ENCODE results near the gene SH3PXD2B. TPM values are rescaled to one million over a fixed set of nuclear protein-coding genes. Genes with fewer than 3 reads are reported as not detected.
A peak's percentile ranks its signal among the peaks of the same experiment; 100 is the strongest.

Gene SH3PXD2B
- total and polyA plus RNA-seq, 2 donors (not counting 1 experiment from before 2014, with no cell fraction given): 12.6 to 21.1 TPM

DNA sequence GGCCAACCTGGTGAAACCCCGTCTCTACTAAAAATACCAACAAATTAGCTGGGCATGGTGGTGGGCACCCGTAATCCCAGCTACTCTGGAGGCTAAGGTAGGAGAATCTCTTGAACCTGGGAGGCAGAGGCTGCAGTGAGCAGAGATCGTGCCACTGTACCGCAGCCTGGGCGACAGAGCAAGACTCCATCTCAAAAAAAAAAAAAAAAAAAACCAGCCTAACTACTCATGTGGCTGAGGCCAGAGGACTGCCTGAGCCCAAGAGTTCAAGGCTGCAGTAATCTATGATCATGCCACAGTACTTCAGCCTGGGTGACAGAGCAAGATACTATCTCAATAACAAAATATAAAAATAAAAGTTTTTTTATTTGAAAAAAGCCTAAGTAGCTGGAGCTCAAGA lies 174.0 kb downstream of the SH3PXD2B start:
- Histone ChIP-seq H2AFZ (ENCODE audit: low read length) (no peak overlapping the region), H3K4me1 (ENCODE audit: control insufficient read depth, extremely low read depth, insufficient read depth, low read length) (peaks cover 3% of the 10 kb centered on the region), H3K27me3 (ENCODE audit: control insufficient read depth, insufficient read depth, low read length) (no peaks in the 10 kb centered on the region), H3K4me2 (ENCODE audit: extremely low read depth, insufficient read depth, low read length) (no peak overlapping the region), H3K79me2 (ENCODE audit: control insufficient read depth, insufficient read depth, low read length) (peaks cover 78% of the 10 kb centered on the region), H4K20me1 (ENCODE audit: control insufficient read depth, extremely low read depth, insufficient read depth, low read length) (no peaks in the 10 kb centered on the region), H3K4me3 (replicated peaks in 1 of 4; ENCODE audit: control extremely low read depth in 1 of 4, insufficient read depth in 1 of 4, low read depth in 3 of 4, low read length in 4 of 4) (no peak overlapping the region), H3K27ac (ENCODE audit: insufficient read depth, low read length) (no peak overlapping the region), H3K36me3 (ENCODE audit: control insufficient read depth, insufficient read depth, low read length) (no peaks in the 10 kb centered on the region), H3K9me3 (ENCODE audit: control insufficient read depth, insufficient read depth, low read depth, low read length) (no peaks in the 10 kb centered on the region), H3K9ac (ENCODE audit: insufficient read depth, low read length) (no peak overlapping the region)
- no peak for DNase-seq (ENCODE audit: low read depth in 2 of 2)
- no peak for TF ChIP-seq EZH2 (IDR thresholded peaks at IDR 0.05; ENCODE audit: low read length, missing control alignments)
- TF ChIP-seq, protein P1, sequence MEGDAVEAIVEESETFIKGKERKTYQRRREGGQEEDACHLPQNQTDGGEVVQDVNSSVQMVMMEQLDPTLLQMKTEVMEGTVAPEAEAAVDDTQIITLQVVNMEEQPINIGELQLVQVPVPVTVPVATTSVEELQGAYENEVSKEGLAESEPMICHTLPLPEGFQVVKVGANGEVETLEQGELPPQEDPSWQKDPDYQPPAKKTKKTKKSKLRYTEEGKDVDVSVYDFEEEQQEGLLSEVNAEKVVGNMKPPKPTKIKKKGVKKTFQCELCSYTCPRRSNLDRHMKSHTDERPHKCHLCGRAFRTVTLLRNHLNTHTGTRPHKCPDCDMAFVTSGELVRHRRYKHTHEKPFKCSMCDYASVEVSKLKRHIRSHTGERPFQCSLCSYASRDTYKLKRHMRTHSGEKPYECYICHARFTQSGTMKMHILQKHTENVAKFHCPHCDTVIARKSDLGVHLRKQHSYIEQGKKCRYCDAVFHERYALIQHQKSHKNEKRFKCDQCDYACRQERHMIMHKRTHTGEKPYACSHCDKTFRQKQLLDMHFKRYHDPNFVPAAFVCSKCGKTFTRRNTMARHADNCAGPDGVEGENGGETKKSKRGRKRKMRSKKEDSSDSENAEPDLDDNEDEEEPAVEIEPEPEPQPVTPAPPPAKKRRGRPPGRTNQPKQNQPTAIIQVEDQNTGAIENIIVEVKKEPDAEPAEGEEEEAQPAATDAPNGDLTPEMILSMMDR (conservative IDR thresholded peaks at IDR 0.05 in 1 of 2, IDR thresholded peaks at IDR 0.05 in 1 of 2; ENCODE audit: low read depth in 1 of 2, low read length in 2 of 2): no peak

DNA sequence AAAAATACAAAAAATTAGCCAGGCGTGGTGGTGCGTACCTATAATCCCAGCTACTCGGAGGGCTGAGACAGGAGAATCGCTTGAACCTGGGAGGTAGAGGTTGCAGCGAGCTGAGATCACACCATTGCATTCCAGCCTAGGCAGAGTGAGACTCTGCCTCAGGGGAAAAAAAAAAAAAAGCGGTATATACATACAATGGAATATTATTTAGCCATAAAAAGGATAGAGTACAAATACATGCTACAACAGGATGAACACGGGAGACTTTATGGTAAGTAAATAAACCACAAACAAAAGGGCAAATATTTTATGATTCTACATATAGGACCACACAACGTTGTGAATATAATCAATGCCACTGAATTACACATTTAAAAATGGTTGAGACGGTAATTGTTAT lies 176.0 kb downstream of the SH3PXD2B start:
- H3K36me3 ChIP-seq (ENCODE audit: control insufficient read depth, insufficient read depth, low read length): no peaks in the 10 kb centered on the region
- DNase-seq (ENCODE audit: low read depth in 2 of 2): no peak
- H3K9me3 ChIP-seq (ENCODE audit: control insufficient read depth, insufficient read depth, low read depth, low read length): no peaks in the 10 kb centered on the region
- H4K20me1 ChIP-seq (ENCODE audit: control insufficient read depth, extremely low read depth, insufficient read depth, low read length): no peaks in the 10 kb centered on the region
- peaks cover 3% of the 10 kb centered on the region for H3K4me1 ChIP-seq (ENCODE audit: control insufficient read depth, extremely low read depth, insufficient read depth, low read length)
- H3K27ac ChIP-seq (ENCODE audit: insufficient read depth, low read length): no peak overlapping the region
- no peak overlapping the region for H3K4me3 ChIP-seq (replicated peaks in 1 of 4; ENCODE audit: control extremely low read depth in 1 of 4, insufficient read depth in 1 of 4, low read depth in 3 of 4, low read length in 4 of 4)
- H3K79me2 ChIP-seq (ENCODE audit: control insufficient read depth, insufficient read depth, low read length): peaks cover 90% of the 10 kb centered on the region
- H3K4me2 ChIP-seq (ENCODE audit: extremely low read depth, insufficient read depth, low read length): no peak overlapping the region
- H2AFZ ChIP-seq (ENCODE audit: low read length): no peak overlapping the region
- no peak for TF ChIP-seq EZH2 (IDR thresholded peaks at IDR 0.05; ENCODE audit: low read length, missing control alignments)
- TF ChIP-seq, protein P1 (conservative IDR thresholded peaks at IDR 0.05 in 1 of 2, IDR thresholded peaks at IDR 0.05 in 1 of 2; ENCODE audit: low read depth in 1 of 2, low read length in 2 of 2): no peak
- H3K9ac ChIP-seq (ENCODE audit: insufficient read depth, low read length): no peak overlapping the region
- no peaks in the 10 kb centered on the region for H3K27me3 ChIP-seq (ENCODE audit: control insufficient read depth, insufficient read depth, low read length)

GRCh38 chr5:172276214-172276613 lies 178.1 kb downstream of the SH3PXD2B start:
- Histone ChIP-seq H2AFZ (ENCODE audit: low read length) (no peak overlapping the region), H3K9ac (ENCODE audit: insufficient read depth, low read length) (no peak overlapping the region), H3K27me3 (ENCODE audit: control insufficient read depth, insufficient read depth, low read length) (no peaks in the 10 kb centered on the region), H4K20me1 (ENCODE audit: control insufficient read depth, extremely low read depth, insufficient read depth, low read length) (no peaks in the 10 kb centered on the region), H3K27ac (ENCODE audit: insufficient read depth, low read length) (no peak overlapping the region), H3K4me2 (ENCODE audit: extremely low read depth, insufficient read depth, low read length) (no peak overlapping the region), H3K79me2 (ENCODE audit: control insufficient read depth, insufficient read depth, low read length) (peaks cover 81% of the 10 kb centered on the region), H3K4me3 (replicated peaks in 1 of 4; ENCODE audit: control extremely low read depth in 1 of 4, insufficient read depth in 1 of 4, low read depth in 3 of 4, low read length in 4 of 4) (no peak overlapping the region), H3K9me3 (ENCODE audit: control insufficient read depth, insufficient read depth, low read depth, low read length) (no peaks in the 10 kb centered on the region), H3K36me3 (ENCODE audit: control insufficient read depth, insufficient read depth, low read length) (no peaks in the 10 kb centered on the region), H3K4me1 (ENCODE audit: control insufficient read depth, extremely low read depth, insufficient read depth, low read length) (peaks cover under 1% of the 10 kb centered on the region)
- DNase-seq (ENCODE audit: low read depth in 2 of 2): peak in 1 of 2 donors; percentile 41
- no peak for TF ChIP-seq EZH2 (IDR thresholded peaks at IDR 0.05; ENCODE audit: low read length, missing control alignments)
- TF ChIP-seq, protein P1 (conservative IDR thresholded peaks at IDR 0.05 in 1 of 2, IDR thresholded peaks at IDR 0.05 in 1 of 2; ENCODE audit: low read depth in 1 of 2, low read length in 2 of 2): no peak

Other genes with a start within 250 kb of the SH3PXD2B start
- gene UBTD2, start 170.8 kb downstream of the SH3PXD2B start, total RNA-seq: 24.9 and 26.7 TPM in 2 replicates
- 22.6 and 29.8 TPM in 2 replicates for gene UBTD2, start 170.8 kb downstream of the SH3PXD2B start, polyA plus RNA-seq
- gene NEURL1B, start 186.7 kb upstream of the SH3PXD2B start, total RNA-seq: 2.6 and 6.1 TPM in 2 replicates
- gene NEURL1B, start 186.7 kb upstream of the SH3PXD2B start, polyA plus RNA-seq: 5.0 and 5.5 TPM in 2 replicates